Fibroblast of lung (primary cell): ENCODE data around the gene BTBD16. TPM values are rescaled to one million over a fixed set of nuclear protein-coding genes. Genes with fewer than 3 reads are reported as not detected.

Experiments used
- DNase-seq, 2 donors: peaks; one replicate each; pipeline versions ENCODE4 v3.0.0 to v3.0.0-alpha.2; 2010; ENCODE audit warnings: low read depth in 2 of 2
- H2AFZ ChIP-seq: 2 replicates; pipeline ENCODE4 v1.5.1; 2012; ENCODE audit warnings: low read length, control low read depth, inconsistent platforms
- H3K27ac ChIP-seq: 2 replicates; pipeline ENCODE4 v1.5.1; 2011; ENCODE audit warnings: low read length, control low read depth; ENCODE audit not compliant: insufficient read depth
- H3K27me3 ChIP-seq: 2 replicates; pipeline ENCODE4 v1.5.1; 2011; ENCODE audit warnings: mild to moderate bottlenecking, low read length; ENCODE audit not compliant: control insufficient read depth, insufficient read depth
- H3K36me3 ChIP-seq: 2 replicates; pipeline ENCODE4 v1.5.1; 2011; ENCODE audit warnings: low read length; ENCODE audit not compliant: control insufficient read depth, insufficient read depth
- H3K4me1 ChIP-seq: 2 replicates; pipeline ENCODE4 v1.5.1; 2011; ENCODE audit warnings: low read length; ENCODE audit not compliant: control insufficient read depth, insufficient read depth; ENCODE audit errors: extremely low read depth
- H3K4me2 ChIP-seq: 2 replicates; pipeline ENCODE4 v1.5.1; 2011; ENCODE audit warnings: low read length, control low read depth; ENCODE audit not compliant: insufficient read depth; ENCODE audit errors: extremely low read depth
- H3K4me3 ChIP-seq, 4 experiments: fragments of 200-600 bp in 1 of 4; sonication (generic) in 1 of 4; replicated peaks in 1 of 4; 2 replicates each; pipeline ENCODE4 v1.5.1; 2011 to 2016; ENCODE audit warnings: low read length in 4 of 4, low read depth in 3 of 4, mild to moderate bottlenecking in 3 of 4, control low read depth in 2 of 4, inconsistent platforms in 1 of 4, mixed read lengths in 1 of 4; ENCODE audit not compliant: insufficient read depth in 1 of 4; ENCODE audit errors: control extremely low read depth in 1 of 4
- H3K79me2 ChIP-seq: 2 replicates; pipeline ENCODE4 v1.5.1; 2012; ENCODE audit warnings: mild to moderate bottlenecking, low read length, inconsistent platforms; ENCODE audit not compliant: control insufficient read depth, insufficient read depth
- H3K9ac ChIP-seq: 2 replicates; pipeline ENCODE4 v1.5.1; 2011; ENCODE audit warnings: mild to moderate bottlenecking, low read length, control low read depth; ENCODE audit not compliant: insufficient read depth
- H3K9me3 ChIP-seq: 2 replicates; pipeline ENCODE4 v1.5.1; 2012; ENCODE audit warnings: low read depth, low read length; ENCODE audit not compliant: control insufficient read depth, insufficient read depth
- H4K20me1 ChIP-seq: 2 replicates; pipeline ENCODE4 v1.5.1; 2011; ENCODE audit warnings: low read length; ENCODE audit not compliant: control insufficient read depth, insufficient read depth; ENCODE audit errors: extremely low read depth
- EZH2 ChIP-seq: IDR thresholded peaks from 2 replicates; pipeline ENCODE4 v1.5.1; 2012; ENCODE audit warnings: low read length, control low read depth, mild to moderate bottlenecking; ENCODE audit errors: missing control alignments
- polyA plus RNA-seq, 2 donors: library from polyadenylated mRNA; depleted of rRNA in 1 of 2; stranded (reverse) in 1 of 2; unstranded in 1 of 2; fragments of >200 nt; gene quantifications; 2 replicates each; pipeline ENCODE4 v1.2.1, GENCODE V29; 2011 to 2012; ENCODE audit warnings: missing spikeins in 1 of 2
- total RNA-seq: library from RNA; depleted of rRNA; stranded (reverse); fragments of >200 nt; gene quantifications from 2 replicates; pipeline ENCODE4 v1.2.1, GENCODE V29; 2014
- TF ChIP-seq, protein P1 (sequence below), 2 donors: IDR thresholded peaks in 1 of 2; conservative IDR thresholded peaks in 1 of 2; 1 replicate in 1 of 2; 2 replicates in 1 of 2; pipeline ENCODE4 v1.5.1; 2011 to 2012; ENCODE audit warnings: low read length in 2 of 2, control low read depth in 1 of 2, inconsistent platforms in 1 of 2, low read depth in 1 of 2, mild to moderate bottlenecking in 1 of 2

BTBD16 gene
- total and polyA plus RNA-seq, 2 donors (not counting 1 experiment from before 2014, with no cell fraction given) = not detected

DNA sequence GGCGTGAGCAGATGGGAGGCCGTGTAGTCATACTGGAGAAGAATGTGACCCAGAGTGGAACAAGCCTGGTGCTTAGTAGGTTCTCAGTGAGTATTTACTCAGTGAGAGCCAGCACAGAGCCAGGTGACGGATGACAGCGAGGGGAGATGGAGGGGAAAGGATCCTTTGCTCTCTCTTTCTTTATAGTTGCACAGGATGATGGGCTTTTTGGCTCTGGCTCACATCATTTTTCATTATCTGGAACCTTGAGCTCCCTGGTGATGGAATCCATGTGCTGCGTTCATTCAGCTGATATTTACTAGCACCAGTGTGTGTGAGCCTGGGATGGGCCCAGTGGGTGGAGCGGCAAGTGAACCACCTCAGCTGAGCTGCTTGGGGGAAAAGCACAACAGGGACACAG, 17.2 kb downstream of the BTBD16 start:
- Histone ChIP-seq H3K27me3 (peaks cover 2% of the 10 kb centered on the region), H3K4me3 (no peak overlapping the region), H3K36me3 (no peaks in the 10 kb centered on the region), H3K9ac (no peak overlapping the region), H3K4me1 (peaks cover 5% of the 10 kb centered on the region), H3K79me2 (no peaks in the 10 kb centered on the region), H3K9me3 (no peaks in the 10 kb centered on the region), H2AFZ (no peak overlapping the region), H4K20me1 (no peaks in the 10 kb centered on the region), H3K4me2 (no peak overlapping the region), H3K27ac (no peak overlapping the region)
- no peak for DNase-seq
- TF ChIP-seq EZH2 = no peak
- TF ChIP-seq, protein P1, sequence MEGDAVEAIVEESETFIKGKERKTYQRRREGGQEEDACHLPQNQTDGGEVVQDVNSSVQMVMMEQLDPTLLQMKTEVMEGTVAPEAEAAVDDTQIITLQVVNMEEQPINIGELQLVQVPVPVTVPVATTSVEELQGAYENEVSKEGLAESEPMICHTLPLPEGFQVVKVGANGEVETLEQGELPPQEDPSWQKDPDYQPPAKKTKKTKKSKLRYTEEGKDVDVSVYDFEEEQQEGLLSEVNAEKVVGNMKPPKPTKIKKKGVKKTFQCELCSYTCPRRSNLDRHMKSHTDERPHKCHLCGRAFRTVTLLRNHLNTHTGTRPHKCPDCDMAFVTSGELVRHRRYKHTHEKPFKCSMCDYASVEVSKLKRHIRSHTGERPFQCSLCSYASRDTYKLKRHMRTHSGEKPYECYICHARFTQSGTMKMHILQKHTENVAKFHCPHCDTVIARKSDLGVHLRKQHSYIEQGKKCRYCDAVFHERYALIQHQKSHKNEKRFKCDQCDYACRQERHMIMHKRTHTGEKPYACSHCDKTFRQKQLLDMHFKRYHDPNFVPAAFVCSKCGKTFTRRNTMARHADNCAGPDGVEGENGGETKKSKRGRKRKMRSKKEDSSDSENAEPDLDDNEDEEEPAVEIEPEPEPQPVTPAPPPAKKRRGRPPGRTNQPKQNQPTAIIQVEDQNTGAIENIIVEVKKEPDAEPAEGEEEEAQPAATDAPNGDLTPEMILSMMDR (conservative IDR thresholded peaks at IDR 0.05 in 1 of 2, IDR thresholded peaks at IDR 0.05 in 1 of 2; ENCODE audit: low read depth in 1 of 2, low read length in 2 of 2) = no peak

DNA sequence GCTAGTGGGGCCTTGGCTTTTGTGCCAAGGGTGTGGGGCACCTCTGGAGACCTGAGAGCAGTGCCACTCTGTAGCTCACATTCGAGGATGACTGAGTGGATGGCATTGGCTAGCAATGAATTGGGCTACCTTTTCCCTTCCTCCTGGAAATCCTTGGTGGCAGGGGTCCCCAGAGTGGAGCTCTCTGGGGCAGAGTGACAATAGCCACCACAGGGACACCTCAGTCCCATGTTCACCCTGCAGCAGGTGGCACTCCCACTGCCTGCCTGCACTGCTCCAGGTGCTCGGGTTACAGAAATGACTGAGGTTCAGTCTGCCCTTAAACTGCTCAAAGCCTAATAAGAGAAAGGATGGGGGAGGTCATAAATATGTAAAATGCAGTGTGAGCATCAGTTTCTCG, 17.8 kb downstream of the BTBD16 start:
- Histone ChIP-seq H3K27me3 (peaks cover 2% of the 10 kb centered on the region), H3K9me3 (no peaks in the 10 kb centered on the region), H2AFZ (no peak overlapping the region), H3K9ac (no peak overlapping the region), H3K4me3 (no peak overlapping the region), H3K36me3 (no peaks in the 10 kb centered on the region), H3K27ac (no peak overlapping the region), H4K20me1 (no peaks in the 10 kb centered on the region), H3K4me1 (peaks cover 5% of the 10 kb centered on the region), H3K4me2 (no peak overlapping the region), H3K79me2 (no peaks in the 10 kb centered on the region)
- no peak for DNase-seq
- no peak for TF ChIP-seq EZH2
- TF ChIP-seq, protein P1 (conservative IDR thresholded peaks at IDR 0.05 in 1 of 2, IDR thresholded peaks at IDR 0.05 in 1 of 2; ENCODE audit: low read depth in 1 of 2, low read length in 2 of 2) = no peak

DNA sequence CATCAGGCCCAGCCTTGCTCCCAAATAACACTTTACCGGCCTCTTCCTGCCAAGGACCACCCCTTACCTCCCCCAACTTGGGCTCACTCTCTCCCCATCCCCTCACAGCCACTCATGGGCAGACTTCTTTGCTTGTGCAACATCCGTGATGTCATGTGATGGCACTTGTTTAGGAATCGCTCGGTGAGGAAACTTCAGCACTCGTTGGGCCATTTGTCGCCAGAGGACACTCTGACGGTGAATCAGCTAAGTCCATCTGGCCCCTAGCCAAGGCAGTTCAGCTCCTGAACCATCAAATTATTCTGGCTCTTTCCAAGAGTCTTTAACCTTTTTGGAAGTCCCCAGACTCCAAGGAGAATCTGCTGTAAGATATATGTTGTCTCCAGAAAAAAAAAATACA, 19.2 kb downstream of the BTBD16 start:
- H3K4me3 ChIP-seq = no peak overlapping the region
- H3K36me3 ChIP-seq = no peaks in the 10 kb centered on the region
- peaks cover 5% of the 10 kb centered on the region for H3K4me1 ChIP-seq
- H2AFZ ChIP-seq = no peak overlapping the region
- H3K79me2 ChIP-seq = no peaks in the 10 kb centered on the region
- no peaks in the 10 kb centered on the region for H4K20me1 ChIP-seq
- DNase-seq = no peak
- no peaks in the 10 kb centered on the region for H3K9me3 ChIP-seq
- no peak overlapping the region for H3K4me2 ChIP-seq
- H3K27me3 ChIP-seq = peaks cover 2% of the 10 kb centered on the region
- H3K27ac ChIP-seq = no peak overlapping the region
- H3K9ac ChIP-seq = no peak overlapping the region
- TF ChIP-seq EZH2 = no peak
- TF ChIP-seq, protein P1 (conservative IDR thresholded peaks at IDR 0.05 in 1 of 2, IDR thresholded peaks at IDR 0.05 in 1 of 2; ENCODE audit: low read depth in 1 of 2, low read length in 2 of 2) = no peak
